ENCODE data around the gene SOWAHB.
"Not testable (repeated sequence)": the region's sequence is repeated elsewhere in the genome, so short reads cannot be mapped to it uniquely, and the experiment has no call there.

The SOWAHB gene

GRCh38 chr4:76894537-76895255 is 3.2 kb downstream of the SOWAHB start:
- no peak for DNase-seq

- DNase-seq = no peak
These were observed 5.3 kb downstream of the SOWAHB start for GRCh38 chr4:76892601-76893000.

- DNase-seq = no peak
These were observed 5.9 kb downstream of the SOWAHB start for GRCh38 chr4:76892001-76892400.

- DNase-seq = no peak
These were observed 11.0 kb downstream of the SOWAHB start for GRCh38 chr4:76886848-76887441.

GRCh38 chr4:76886214-76886613 is 11.7 kb downstream of the SOWAHB start:
- no peak for DNase-seq

GRCh38 chr4:76883147-76883546 is 14.8 kb downstream of the SOWAHB start:
- no peak for DNase-seq

GRCh38 chr4:76882630-76883029 is 15.3 kb downstream of the SOWAHB start:
- no peak for DNase-seq

- no peak for DNase-seq
These were observed 16.6 kb downstream of the SOWAHB start for GRCh38 chr4:76881375-76881774.

- DNase-seq = no peak
These were observed 18.1 kb downstream of the SOWAHB start for GRCh38 chr4:76879731-76880364.

GRCh38 chr4:76878641-76879165 is 19.2 kb downstream of the SOWAHB start:
- not testable (repeated sequence) for DNase-seq

- DNase-seq = no peak
These were observed 23.8 kb downstream of the SOWAHB start for GRCh38 chr4:76874176-76874575.

GRCh38 chr4:76873495-76873894 is 24.4 kb downstream of the SOWAHB start:
- DNase-seq = no peak

- DNase-seq = no peak
These were observed 25.4 kb downstream of the SOWAHB start for GRCh38 chr4:76872556-76872955.

- not testable (repeated sequence) for DNase-seq
These were observed 29.2 kb downstream of the SOWAHB start for GRCh38 chr4:76868780-76869179.

GRCh38 chr4:76867880-76868655 is 29.9 kb downstream of the SOWAHB start:
- DNase-seq = no peak

GRCh38 chr4:76867377-76867776 is 30.6 kb downstream of the SOWAHB start:
- no peak for DNase-seq

GRCh38 chr4:76866641-76867040 is 31.3 kb downstream of the SOWAHB start:
- DNase-seq = no peak

GRCh38 chr4:76858319-76858718 is 39.6 kb downstream of the SOWAHB start:
- DNase-seq = no peak

- no peak for DNase-seq
These were observed 40.9 kb downstream of the SOWAHB start for GRCh38 chr4:76857074-76857409.

- DNase-seq = peak; percentile 17
These were observed 41.5 kb downstream of the SOWAHB start for GRCh38 chr4:76856243-76857073.

- DNase-seq = no peak
These were observed 43.1 kb downstream of the SOWAHB start for GRCh38 chr4:76854858-76855257.

- no peak for DNase-seq
These were observed 46.6 kb downstream of the SOWAHB start for GRCh38 chr4:76851375-76851774.

All from midbrain (tissue), 1 donor.